ENCODE results near the gene RPS6KA4.

Gene RPS6KA4

GRCh38 chr11:64342869-64343745 is 15.9 kb upstream of the RPS6KA4 start:
- H3K4me3 ChIP-seq (ENCODE audit: low read depth, low read length) = no peak overlapping the region
- no peak for DNase-seq (ENCODE audit: low read depth)
- TF ChIP-seq, protein P1, sequence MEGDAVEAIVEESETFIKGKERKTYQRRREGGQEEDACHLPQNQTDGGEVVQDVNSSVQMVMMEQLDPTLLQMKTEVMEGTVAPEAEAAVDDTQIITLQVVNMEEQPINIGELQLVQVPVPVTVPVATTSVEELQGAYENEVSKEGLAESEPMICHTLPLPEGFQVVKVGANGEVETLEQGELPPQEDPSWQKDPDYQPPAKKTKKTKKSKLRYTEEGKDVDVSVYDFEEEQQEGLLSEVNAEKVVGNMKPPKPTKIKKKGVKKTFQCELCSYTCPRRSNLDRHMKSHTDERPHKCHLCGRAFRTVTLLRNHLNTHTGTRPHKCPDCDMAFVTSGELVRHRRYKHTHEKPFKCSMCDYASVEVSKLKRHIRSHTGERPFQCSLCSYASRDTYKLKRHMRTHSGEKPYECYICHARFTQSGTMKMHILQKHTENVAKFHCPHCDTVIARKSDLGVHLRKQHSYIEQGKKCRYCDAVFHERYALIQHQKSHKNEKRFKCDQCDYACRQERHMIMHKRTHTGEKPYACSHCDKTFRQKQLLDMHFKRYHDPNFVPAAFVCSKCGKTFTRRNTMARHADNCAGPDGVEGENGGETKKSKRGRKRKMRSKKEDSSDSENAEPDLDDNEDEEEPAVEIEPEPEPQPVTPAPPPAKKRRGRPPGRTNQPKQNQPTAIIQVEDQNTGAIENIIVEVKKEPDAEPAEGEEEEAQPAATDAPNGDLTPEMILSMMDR (IDR thresholded peaks at IDR 0.05; ENCODE audit: low read depth, low read length, missing control alignments) = no peak

DNA sequence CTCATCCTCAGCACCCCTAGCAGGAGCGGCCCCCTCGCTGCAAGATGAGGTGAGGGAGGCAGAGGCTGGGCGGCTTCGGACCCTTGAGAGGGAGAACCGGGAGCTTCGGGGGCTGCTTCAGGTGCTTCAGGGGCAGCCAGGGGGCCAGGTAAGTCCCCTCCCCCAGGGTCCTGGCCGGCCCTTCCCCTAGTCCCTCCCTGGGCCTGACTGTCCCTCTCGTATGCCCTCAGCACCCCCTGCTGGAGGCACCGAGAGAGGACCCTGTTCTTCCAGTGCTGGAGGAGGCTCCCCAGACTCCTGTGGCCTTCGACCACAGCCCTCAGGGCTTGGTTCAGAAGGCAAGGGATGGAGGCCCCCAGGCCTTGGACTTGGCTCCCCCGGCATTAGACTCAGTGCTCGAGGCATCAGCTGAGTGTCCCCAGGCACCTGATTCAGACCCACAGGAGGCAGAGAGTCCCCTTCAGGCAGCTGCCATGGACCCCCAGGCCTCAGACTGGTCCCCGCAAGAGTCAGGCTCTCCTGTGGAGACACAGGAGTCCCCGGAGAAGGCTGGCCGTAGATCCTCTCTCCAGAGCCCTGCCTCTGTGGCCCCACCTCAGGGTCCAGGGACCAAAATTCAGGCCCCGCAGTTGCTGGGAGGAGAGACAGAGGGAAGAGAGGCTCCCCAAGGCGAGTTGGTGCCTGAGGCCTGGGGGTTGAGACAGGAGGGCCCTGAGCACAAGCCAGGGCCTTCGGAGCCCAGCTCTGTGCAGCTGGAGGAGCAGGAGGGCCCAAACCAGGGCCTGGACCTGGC is 15.0 kb upstream of the RPS6KA4 start:
- TF ChIP-seq, protein P1 (IDR thresholded peaks at IDR 0.05; ENCODE audit: low read depth, low read length, missing control alignments) = peak; percentile 32
- no peak overlapping the region for H3K4me3 ChIP-seq (ENCODE audit: low read depth, low read length)
- DNase-seq (ENCODE audit: low read depth) = no peak

- TF ChIP-seq, protein P1 (IDR thresholded peaks at IDR 0.05; ENCODE audit: low read depth, low read length, missing control alignments) = no peak
- DNase-seq (ENCODE audit: low read depth) = no peak
- H3K4me3 ChIP-seq (ENCODE audit: low read depth, low read length) = no peak overlapping the region
Observed at GRCh38 chr11:64344787-64345186, 14.2 kb upstream of the RPS6KA4 start.

GRCh38 chr11:64347193-64347867 is 11.6 kb upstream of the RPS6KA4 start:
- TF ChIP-seq, protein P1 (IDR thresholded peaks at IDR 0.05; ENCODE audit: low read depth, low read length, missing control alignments) = no peak
- no peak for DNase-seq (ENCODE audit: low read depth)
- no peak overlapping the region for H3K4me3 ChIP-seq (ENCODE audit: low read depth, low read length)

- no peak overlapping the region for H3K4me3 ChIP-seq (ENCODE audit: low read depth, low read length)
- TF ChIP-seq, protein P1 (IDR thresholded peaks at IDR 0.05; ENCODE audit: low read depth, low read length, missing control alignments) = no peak
- DNase-seq (ENCODE audit: low read depth) = no peak
Observed at GRCh38 chr11:64348383-64349024, 10.5 kb upstream of the RPS6KA4 start.

DNA sequence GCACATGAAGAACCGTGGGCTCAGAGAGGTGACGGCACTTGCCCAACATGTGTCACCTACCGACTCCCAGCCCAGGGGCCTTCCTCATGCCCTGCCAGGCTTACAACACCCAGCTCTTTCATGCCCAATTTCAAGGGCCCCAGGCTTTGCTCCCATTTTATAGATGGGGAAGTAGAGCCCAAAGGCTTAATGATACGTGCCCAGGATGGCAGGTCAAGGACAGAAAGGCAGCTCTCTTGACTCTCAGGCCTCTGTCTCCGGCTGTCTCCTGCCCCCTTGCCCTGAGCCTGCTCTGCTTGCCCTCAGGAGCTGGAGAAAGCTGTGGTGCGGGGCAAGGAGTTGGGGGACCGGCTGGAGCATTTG is 10.0 kb upstream of the RPS6KA4 start:
- no peak overlapping the region for H3K4me3 ChIP-seq (ENCODE audit: low read depth, low read length)
- no peak for DNase-seq (ENCODE audit: low read depth)
- TF ChIP-seq, protein P1 (IDR thresholded peaks at IDR 0.05; ENCODE audit: low read depth, low read length, missing control alignments) = no peak

Data from GM12864 (cell line).